GM12872 (cell line): ENCODE results near the gene ARID1B.

Source experiments
- TF ChIP-seq, protein P1 (sequence below): IDR thresholded peaks from 3 replicates; pipeline ENCODE4 v1.5.1; 2011; ENCODE audit warnings: low read depth, mild to moderate bottlenecking, low read length, moderate library complexity; ENCODE audit not compliant: insufficient read depth

The ARID1B gene

DNA sequence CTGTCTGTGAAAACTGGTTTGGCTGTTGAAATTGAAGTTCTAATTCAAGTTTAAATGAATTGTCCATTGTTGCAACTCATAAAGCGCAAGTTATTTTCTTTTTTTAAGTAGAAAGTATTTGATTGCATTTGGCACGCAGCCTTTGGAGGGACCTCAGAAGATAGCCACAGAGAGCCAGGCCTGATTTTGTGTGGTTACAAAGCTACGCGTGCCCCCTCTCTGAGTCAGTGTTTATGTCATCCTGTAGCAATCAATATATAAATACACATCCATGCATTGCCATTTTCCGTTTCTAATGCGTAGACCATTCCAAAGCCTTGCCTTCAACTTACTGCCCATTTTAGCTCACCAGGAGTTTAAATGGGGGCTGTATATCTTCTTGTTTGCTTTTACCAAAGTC lies 372.9 kb downstream of the ARID1B start:
- TF ChIP-seq, protein P1, sequence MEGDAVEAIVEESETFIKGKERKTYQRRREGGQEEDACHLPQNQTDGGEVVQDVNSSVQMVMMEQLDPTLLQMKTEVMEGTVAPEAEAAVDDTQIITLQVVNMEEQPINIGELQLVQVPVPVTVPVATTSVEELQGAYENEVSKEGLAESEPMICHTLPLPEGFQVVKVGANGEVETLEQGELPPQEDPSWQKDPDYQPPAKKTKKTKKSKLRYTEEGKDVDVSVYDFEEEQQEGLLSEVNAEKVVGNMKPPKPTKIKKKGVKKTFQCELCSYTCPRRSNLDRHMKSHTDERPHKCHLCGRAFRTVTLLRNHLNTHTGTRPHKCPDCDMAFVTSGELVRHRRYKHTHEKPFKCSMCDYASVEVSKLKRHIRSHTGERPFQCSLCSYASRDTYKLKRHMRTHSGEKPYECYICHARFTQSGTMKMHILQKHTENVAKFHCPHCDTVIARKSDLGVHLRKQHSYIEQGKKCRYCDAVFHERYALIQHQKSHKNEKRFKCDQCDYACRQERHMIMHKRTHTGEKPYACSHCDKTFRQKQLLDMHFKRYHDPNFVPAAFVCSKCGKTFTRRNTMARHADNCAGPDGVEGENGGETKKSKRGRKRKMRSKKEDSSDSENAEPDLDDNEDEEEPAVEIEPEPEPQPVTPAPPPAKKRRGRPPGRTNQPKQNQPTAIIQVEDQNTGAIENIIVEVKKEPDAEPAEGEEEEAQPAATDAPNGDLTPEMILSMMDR = no peak

- TF ChIP-seq, protein P1 = no peak
Measured at GRCh38 chr6:157151029-157151428, 373.9 kb downstream of the ARID1B start.

DNA sequence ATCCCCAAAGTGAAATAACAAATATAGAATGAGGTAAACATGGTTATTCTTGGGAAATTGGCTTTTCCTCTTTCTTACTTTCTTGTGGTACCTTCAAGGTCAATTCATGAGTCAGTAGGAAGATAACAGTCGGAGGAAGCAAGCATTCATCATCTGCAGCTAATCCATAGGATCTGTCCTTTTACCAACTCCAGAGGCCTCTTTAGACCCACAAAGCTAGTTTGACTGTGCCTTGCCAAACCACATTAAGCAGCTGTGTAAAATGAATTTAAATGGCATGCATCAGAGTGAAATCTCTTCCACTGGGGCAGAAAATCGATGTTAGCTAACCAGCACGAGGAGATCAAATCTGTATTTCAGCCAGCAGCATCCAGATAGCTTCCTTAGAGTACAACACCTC lies 374.8 kb downstream of the ARID1B start:
- TF ChIP-seq, protein P1 = no peak

- TF ChIP-seq, protein P1 = no peak
Measured at GRCh38 chr6:157152556-157152955, 375.4 kb downstream of the ARID1B start.

DNA sequence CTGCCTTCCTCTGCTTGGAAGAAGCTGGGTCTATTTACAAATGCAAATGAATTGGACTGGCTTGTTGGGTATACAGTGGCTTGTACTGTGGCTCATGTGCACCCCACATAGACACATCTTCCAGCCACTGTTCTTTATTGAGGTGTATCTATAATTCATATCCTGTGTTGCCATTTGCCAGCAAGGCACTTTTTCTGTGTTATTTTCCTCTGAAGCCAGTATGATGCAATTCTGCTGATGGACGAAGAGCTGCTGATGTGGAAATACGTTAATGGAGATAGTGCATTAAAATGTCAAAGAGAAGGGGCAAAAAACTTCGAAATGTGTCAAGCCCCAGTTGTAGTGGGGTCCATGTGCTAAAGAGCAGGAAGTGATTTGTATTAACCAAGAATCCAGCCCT lies 378.6 kb downstream of the ARID1B start:
- TF ChIP-seq, protein P1 = no peak

DNA sequence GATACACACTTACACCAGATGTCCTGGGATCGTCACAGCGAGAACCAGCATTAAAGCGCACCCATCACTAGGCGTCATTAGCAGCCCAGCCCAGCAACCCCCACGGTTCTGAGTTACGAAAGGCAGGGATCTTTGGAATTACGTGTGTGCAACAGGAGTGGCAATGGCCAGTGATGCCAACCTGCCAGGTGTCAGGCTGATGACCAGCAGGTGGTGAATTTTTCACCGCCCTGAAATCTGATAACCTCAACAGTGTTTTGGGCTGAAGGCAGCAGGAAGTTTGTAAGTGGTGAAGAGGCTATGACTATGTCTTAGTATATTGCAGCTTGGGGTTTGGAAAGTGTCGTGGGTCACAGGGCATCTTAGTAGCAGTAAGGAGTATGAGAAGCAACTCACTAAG lies 380.1 kb downstream of the ARID1B start:
- TF ChIP-seq, protein P1 = no peak

GRCh38 chr6:157158456-157158855 lies 381.3 kb downstream of the ARID1B start:
- TF ChIP-seq, protein P1 = no peak

GRCh38 chr6:157158897-157159296 lies 381.7 kb downstream of the ARID1B start:
- TF ChIP-seq, protein P1 = no peak
